Suppressor macrophage (primary cell): ENCODE data around the gene KRT6A.

Experiments used
- DNase-seq, 4 experiments: peaks; one replicate each; pipeline ENCODE4 v3.0.0-alpha.2; 2020 to 2022
- total RNA-seq, 17 experiments: gene quantifications; one replicate each; lab custom pipeline; 2026; ENCODE audit warnings: mixed read lengths in 6 of 17, inconsistent platforms in 3 of 17; lab: John Stamatoyannopoulos, UW

KRT6A gene
- 0 to 2.0 (median 0) reads per million in 17 experiments for total RNA-seq

GRCh38 chr12:52493172-52493571, at the start of gene KRT6A:
KRT6A (minus strand) TSS chr12:52493257; CDS start chr12:52493188, 69 bp downstream.
- DNase-seq: no peak

DNA sequence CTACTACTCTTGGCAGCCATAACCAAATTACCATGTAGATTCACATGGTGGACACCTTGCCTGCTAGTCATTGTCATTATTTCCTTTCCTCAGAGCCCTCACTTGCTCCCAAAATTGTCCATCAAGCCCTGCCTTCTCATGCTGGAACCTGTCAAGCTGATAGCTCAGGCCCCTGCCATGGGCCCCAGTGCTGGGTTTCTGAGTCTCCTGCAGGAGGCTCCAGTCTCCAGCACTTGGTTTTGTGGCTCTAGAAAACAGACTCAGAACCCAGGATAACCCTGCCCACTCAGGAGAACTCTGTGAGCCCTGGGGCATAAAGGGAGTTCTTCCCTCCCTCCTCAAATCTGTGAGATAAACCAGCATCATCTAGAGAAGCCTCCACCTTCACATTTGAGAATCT, 49.1 kb upstream of the KRT6A start:
- DNase-seq: peak in 1 of 4 experiments; percentile 6

- DNase-seq: no peak
Observed at GRCh38 chr12:52541709-52542108, 48.7 kb upstream of the KRT6A start.

- no peak for DNase-seq
Observed at GRCh38 chr12:52540531-52540930, 47.5 kb upstream of the KRT6A start.

- no peak for DNase-seq
Observed at GRCh38 chr12:52539821-52540173, 46.7 kb upstream of the KRT6A start.

DNA sequence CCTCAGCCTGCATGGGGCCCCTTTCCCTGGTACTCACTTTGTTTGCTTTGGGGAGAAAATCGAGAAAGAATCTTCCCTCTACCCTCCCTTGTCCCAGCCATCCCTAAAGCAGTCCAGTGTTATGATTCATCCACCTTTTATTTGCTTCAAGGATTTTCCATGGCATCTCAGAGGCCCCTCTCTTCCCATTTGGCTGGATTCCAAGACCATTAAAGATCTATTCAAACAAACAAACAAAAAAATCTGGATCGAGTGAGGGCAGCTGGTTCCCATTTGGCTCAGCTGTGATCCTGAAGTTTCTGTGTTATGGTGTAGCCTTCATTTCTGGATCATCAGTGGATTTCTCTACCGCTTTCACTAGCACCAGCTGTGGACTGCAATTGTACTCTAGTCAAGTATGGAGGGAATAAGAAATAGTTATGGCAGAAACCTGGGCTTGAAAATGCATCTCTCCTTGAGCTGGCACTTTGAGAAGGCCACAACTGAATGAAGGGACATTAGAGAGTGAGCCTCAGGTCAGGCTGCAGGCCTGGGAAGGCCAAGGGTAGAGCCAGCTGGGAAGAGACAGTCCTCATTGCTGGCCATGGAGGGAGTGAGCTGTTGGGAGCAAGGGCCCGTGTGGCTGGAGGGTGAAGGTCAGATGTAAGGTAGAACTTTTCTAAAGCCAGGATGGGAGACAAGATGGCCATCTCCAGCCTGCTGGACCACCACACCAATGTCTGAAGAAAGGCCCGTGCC, 46.2 kb upstream of the KRT6A start:
- no peak for DNase-seq

DNA sequence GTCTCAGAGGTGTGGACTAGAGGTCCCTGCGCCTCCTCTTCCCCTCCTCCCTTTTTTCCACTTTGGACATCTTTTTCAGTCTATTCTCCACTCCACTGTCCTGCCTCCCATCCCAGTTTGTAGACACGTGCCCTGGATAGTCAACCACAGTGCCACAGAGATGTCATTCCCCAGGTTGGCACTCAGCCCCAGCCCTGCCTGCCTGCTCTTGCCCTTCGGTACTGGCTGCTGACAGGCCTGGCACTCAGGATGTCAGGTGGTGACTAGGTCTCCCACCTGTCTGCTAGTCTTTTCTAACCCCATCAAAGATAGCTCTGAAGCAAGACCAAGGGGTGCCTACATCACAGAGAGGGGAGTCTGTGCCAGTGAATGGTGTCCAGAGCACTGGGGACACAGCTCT, 44.0 kb upstream of the KRT6A start:
- no peak for DNase-seq

- DNase-seq: no peak
Observed at GRCh38 chr12:52535574-52535973, 42.5 kb upstream of the KRT6A start.

DNA sequence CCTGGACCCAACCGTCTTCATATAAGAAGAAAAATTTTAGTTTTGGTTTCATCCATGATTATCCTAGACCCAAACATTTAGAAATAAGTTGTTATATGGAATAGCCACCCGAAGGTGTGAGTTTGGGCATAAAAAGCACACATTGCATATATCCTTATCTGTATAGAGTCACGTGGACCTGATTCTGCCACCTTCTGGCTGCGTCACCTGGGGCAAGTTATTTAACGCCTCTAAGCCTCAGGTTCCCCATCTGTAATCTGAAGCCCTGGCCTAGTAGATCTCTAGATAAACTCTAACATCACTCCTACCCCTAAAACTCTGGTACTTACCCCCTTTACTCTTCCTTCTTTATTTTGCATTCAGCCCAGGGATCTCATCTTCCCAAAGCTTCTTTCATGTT, 41.4 kb upstream of the KRT6A start:
- DNase-seq: no peak

DNA sequence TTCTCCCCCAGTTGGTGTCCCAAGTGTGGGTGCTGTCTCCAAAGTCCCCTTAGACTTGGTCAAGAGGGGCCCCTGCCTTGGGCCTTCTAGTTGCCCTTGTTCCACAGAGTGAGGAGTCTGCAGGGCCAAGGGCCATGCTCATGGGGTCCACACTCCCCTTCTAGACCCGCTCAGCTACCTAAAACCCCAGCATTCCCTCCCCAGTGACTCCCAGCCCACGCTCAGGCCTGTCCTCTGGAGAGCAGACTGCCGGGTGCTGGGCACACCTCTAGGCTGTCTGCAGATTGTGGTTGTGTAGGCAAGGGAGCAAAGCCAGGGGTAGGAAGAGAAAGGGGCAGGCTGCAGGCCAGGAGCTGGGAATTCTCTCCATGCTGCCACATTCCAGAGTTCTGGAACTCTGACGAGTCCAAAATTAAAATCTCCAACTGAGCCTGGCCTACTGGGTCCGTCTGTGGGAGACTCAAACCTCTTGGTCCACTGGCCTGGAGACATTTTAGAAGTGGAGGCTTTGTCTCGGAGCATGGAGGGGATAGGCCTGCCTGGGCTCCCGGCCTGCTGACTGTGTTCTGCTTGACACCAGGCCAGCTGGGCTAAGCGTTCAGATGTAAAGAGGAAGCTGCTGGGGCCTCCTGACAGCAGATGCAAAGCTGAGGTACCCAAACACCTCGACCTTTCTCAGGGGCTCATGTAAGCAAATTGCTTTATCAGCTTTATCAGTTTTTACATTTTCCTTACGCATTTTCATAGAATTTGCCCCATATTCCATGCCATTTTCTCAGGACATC, 40.8 kb upstream of the KRT6A start:
- DNase-seq: peak in 2 of 4 experiments; percentile 13

DNA sequence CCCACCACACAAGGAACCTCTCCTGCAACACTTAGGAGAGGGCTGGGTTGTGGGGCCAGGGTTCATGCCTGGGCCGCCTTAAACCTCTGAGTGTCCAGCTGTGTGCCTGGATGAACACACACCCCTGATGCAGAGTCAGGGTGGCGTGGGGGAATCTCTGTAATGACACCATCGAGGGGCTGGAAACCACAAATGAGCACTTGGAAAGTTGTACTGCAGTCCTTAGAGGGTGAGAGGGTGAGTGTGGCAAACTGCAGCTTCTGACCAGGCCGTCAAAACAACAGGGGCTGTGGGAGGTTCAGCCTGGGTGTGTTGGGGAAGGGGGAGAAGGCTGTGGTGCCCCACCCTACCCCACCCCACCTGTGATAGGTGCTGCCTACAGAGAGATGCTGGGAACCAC, 39.6 kb upstream of the KRT6A start:
- peak in 2 of 4 experiments; percentile 6 to 35 for DNase-seq

DNA sequence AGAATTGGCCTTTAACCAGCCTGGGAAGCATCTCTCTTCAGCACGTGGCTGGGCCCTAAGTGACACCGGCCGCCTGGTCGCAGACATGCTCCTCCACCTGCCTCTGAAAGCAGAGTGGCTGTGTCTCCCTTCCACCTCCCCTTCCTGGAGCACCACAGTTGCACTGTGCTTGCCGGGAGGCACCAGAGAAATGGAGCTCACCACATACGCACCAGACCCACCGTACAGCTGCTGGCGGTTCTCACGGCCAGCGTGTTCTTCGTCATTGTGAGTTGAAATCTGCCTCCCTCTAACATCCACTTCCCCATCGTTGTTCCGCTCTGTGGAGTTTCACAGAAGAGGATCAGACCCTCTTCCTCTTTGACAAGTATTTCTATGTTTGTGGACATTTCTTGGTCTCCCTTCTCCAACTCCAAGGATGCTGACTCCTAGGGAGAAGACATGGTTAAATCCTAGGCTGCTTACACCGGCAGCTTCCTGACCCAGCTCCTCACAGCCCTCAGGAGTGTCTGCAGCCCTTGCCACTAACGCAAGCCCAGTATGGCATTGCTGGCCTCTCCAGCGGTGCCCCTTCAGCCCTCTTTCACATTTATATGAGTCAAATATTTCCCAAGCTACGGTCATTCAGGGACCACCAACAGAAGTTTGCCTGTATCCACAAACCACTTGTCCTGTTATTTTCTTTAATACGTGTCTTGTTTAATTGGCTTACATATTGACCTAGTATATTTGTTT, 38.7 kb upstream of the KRT6A start:
- DNase-seq: peak; percentile 85 to 92 (median 90)

DNA sequence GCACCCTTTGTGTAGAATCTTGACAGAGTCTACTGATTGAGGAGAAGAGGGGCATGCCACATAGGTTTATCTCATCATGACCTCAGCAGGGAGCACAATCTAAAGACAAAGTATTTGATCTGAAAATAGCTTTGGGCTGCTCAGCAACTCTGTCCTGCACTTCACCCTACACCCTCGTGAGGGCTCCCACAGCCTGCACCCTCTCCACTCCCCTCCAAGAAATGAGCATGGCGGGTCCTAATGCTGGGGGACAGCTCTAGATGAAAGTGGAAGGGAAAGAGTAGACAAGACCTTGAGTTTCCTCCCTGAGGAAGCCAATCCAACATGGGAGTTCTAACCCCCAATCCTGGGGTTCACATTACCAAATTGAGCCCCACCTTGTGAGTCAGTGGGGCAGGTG, 37.8 kb upstream of the KRT6A start:
- DNase-seq: no peak

GRCh38 chr12:52530366-52530765, 37.3 kb upstream of the KRT6A start:
- no peak for DNase-seq

- no peak for DNase-seq
Observed at GRCh38 chr12:52529846-52530245, 36.8 kb upstream of the KRT6A start.

- no peak for DNase-seq
Observed at GRCh38 chr12:52529417-52529816, 36.4 kb upstream of the KRT6A start.

DNA sequence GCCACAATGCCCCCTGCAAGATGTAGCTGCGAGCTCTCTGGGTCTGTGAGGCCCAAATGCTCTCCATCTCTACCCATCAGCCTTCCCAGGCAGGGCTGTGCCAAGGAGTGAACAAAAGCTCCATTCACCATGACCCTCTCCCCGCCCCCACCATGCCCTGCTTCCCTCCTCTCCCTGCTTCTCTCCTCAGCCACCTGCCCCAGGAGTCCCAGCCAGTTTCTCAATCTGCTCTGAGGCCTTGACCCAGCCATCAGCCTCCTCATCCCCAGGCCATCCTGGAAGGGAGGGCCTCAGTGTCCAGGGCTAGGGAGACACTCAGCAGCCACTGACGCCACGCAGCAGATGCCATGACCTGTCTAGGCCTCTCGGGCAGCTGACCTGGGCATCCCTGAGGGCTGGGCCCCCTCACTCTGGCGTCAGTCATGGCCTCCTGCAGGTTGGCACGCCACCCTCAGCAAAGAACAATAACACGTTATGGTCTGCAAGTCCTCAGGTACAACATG, 35.6 kb upstream of the KRT6A start:
- DNase-seq: no peak

- DNase-seq: no peak
Observed at GRCh38 chr12:52527121-52527800, 34.2 kb upstream of the KRT6A start.

- no peak for DNase-seq
Observed at GRCh38 chr12:52526511-52526951, 33.5 kb upstream of the KRT6A start.

DNA sequence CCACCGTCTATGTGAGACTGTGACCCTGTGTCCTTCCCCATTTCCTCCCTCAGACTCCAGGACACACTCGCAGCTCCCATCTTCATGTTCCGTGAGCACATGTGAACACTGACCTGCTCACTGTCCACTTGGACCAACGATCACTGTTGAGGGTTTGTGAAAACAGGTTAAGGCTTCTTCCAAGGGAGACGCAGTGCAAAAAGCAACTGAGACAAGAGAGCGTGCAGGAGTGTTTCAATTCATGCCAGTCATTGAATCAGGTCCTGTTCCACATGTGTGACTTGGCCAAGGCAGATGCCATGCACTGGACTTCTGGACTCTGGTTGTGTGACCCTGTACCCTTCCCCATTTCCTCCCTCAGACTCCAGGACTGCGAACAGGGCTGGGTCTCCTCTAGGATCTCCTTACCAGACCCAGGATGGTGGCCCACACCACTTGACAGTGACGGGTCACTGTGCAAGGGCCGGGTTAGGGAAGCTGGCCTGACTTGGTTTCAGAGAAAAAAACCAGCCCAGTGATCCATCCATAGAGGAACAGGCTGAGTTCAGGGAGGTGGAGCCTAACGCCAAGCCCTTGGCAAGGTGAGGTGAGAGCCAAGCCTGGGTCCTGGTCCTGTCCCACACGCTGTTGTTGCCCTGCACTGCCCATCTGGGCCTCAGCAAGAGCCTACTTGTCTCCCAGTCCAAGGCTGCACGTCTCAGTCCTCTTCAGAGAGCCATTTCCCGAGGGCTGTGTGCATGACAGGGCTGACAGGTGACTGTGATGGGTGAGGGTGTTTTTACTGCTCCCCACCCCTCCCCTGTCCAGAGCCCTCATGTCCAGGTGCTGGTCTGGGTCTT, 32.8 kb upstream of the KRT6A start:
- no peak for DNase-seq

- no peak for DNase-seq
Observed at GRCh38 chr12:52524898-52525591, 32.0 kb upstream of the KRT6A start.
